Measurements from ENCODE around the gene ADIPOR1. TPM values are rescaled to one million over a fixed set of nuclear protein-coding genes. Genes with fewer than 3 reads are reported as not detected.
"Not testable (repeated sequence)": the region's sequence is repeated elsewhere in the genome, so short reads cannot be mapped to it uniquely, and the experiment has no call there.

ADIPOR1 gene
- total RNA-seq, 4 donors from 2014 or later = 68.6 to 95.1 (median 80.1) TPM

- Histone ChIP-seq H3K27me3 (peaks cover 0 to 19% of the 10 kb centered on the region in 2 donors), H3K27ac (no peak overlapping the region), H3K9me3 (no peaks in the 10 kb centered on the region), H3K36me3 (no peaks in the 10 kb centered on the region), H3K4me3 (no peak overlapping the region), H3K4me1 (no peaks in the 10 kb centered on the region)
- WGBS, 2 donors = 74 to 82% methylated on average over 2 of the region's 2 CpGs
- no peak for DNase-seq (ENCODE audit: low spot score in 2 of 2)
- TF ChIP-seq POLR2A (IDR thresholded peaks at IDR 0.05) = no peak
- TF ChIP-seq EP300 (IDR thresholded peaks at IDR 0.05) = no peak
- TF ChIP-seq CTCF (IDR thresholded peaks at IDR 0.05) = no peak
Observed at GRCh38 chr1:202989879-202990278, 31.8 kb upstream of the ADIPOR1 start.

- H3K4me1 ChIP-seq = no peaks in the 10 kb centered on the region
- no peaks in the 10 kb centered on the region for H3K36me3 ChIP-seq
- H3K4me3 ChIP-seq = no peak overlapping the region
- no peak for TF ChIP-seq EP300 (IDR thresholded peaks at IDR 0.05)
- TF ChIP-seq POLR2A (IDR thresholded peaks at IDR 0.05) = no peak
- no peak for TF ChIP-seq CTCF (IDR thresholded peaks at IDR 0.05)
- H3K27me3 ChIP-seq = peaks cover 0 to under 1% of the 10 kb centered on the region in 2 donors
- H3K9me3 ChIP-seq = no peaks in the 10 kb centered on the region
- no peak for DNase-seq (ENCODE audit: low spot score in 2 of 2)
- WGBS, 2 donors = 48 to 68% methylated on average over 5 of the region's 5 CpGs
- no peak overlapping the region for H3K27ac ChIP-seq
Observed at GRCh38 chr1:202987922-202988583, 29.9 kb upstream of the ADIPOR1 start.

- H3K36me3 ChIP-seq = no peaks in the 10 kb centered on the region
- H3K4me3 ChIP-seq = no peak overlapping the region
- 69 to 74% methylated on average over 7 of the region's 7 CpGs for WGBS, 2 donors
- H3K27me3 ChIP-seq = no peaks in the 10 kb centered on the region
- no peak for TF ChIP-seq CTCF (IDR thresholded peaks at IDR 0.05)
- no peak for TF ChIP-seq EP300 (IDR thresholded peaks at IDR 0.05)
- no peak for TF ChIP-seq POLR2A (IDR thresholded peaks at IDR 0.05)
- H3K9me3 ChIP-seq = no peaks in the 10 kb centered on the region
- H3K4me1 ChIP-seq = no peaks in the 10 kb centered on the region
- H3K27ac ChIP-seq = no peak overlapping the region
- DNase-seq (ENCODE audit: low spot score in 2 of 2) = no peak
Observed at GRCh38 chr1:202987255-202987654, 29.1 kb upstream of the ADIPOR1 start.

- not testable (repeated sequence) for H3K4me1 ChIP-seq; H3K4me3 ChIP-seq; H3K36me3 ChIP-seq; H3K27me3 ChIP-seq; DNase-seq (ENCODE audit: low spot score in 2 of 2); H3K9me3 ChIP-seq; H3K27ac ChIP-seq
- 74 to 80% methylated on average over 9 of the region's 9 CpGs for WGBS, 2 donors
Observed at GRCh38 chr1:202986120-202986519, 28.0 kb upstream of the ADIPOR1 start.

- no peak overlapping the region for H3K4me3 ChIP-seq
- H3K27me3 ChIP-seq = peaks cover 0 to 4% of the 10 kb centered on the region in 2 donors
- 82 to 90% methylated on average over 3 of the region's 3 CpGs for WGBS, 2 donors
- TF ChIP-seq CTCF (IDR thresholded peaks at IDR 0.05) (no peak), POLR2A (IDR thresholded peaks at IDR 0.05) (no peak), EP300 (IDR thresholded peaks at IDR 0.05) (no peak)
- no peaks in the 10 kb centered on the region for H3K9me3 ChIP-seq
- H3K36me3 ChIP-seq = no peaks in the 10 kb centered on the region
- no peaks in the 10 kb centered on the region for H3K4me1 ChIP-seq
- DNase-seq (ENCODE audit: low spot score in 2 of 2) = no peak
- no peak overlapping the region for H3K27ac ChIP-seq
Observed at GRCh38 chr1:202982715-202983430, 24.8 kb upstream of the ADIPOR1 start.
